HK-2 (cell line): ENCODE data around the gene RETREG3.
"Not testable (repeated sequence)": the region's sequence is repeated elsewhere in the genome, so short reads cannot be mapped to it uniquely, and the experiment has no call there.

Experiments
- DNase-seq: peaks from one replicate; pipeline ENCODE4 v3.0.0-alpha.2; 2018; ENCODE audit not compliant: unreplicated experiment

Gene RETREG3

GRCh38 chr17:42612013-42612412 is 2.8 kb upstream of the RETREG3 start:
- no peak for DNase-seq

DNA sequence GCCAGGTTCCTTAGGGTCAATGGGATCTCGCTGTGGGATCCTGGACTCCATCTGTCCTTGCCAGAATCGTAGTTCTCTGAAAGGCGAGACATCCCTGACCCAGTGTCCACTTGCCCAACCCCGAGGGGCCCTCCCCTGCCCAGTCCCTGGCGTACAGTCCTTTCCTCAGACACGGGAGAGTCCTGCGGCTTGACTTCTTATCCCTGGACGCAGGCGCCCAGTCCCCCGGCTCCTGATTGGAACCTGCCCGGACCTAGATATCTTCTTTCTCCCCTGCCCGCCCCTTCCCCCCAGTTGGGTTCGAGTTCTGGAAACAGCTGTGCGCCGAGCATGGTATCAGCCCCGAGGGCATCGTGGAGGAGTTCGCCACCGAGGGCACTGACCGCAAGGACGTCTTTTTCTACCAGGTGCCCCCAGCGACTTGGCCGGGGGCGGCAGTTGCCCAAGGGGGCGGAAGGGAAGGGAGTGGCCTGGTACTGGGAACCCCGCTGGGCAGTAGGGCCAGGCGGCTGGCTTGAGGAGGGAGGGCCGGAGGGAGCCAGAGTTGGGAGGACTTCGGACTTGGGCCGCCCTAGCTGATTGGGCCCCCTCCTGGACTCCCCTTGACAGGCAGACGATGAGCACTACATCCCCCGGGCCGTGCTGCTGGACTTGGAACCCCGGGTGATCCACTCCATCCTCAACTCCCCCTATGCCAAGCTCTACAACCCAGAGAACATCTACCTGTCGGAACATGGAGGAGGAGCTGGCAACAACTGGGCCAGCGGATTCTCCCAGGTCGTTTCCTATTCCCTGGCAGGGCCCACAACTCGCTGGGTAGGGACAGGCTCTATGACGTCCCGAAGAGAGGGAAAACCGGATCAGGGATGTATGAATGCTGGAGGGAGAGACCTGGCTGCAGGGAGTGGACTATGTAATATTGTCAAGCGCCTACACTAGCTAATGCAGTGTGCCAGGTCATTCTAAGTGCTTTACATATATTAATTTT is 934 bp upstream of the RETREG3 start:
- not testable (repeated sequence) for DNase-seq

DNA sequence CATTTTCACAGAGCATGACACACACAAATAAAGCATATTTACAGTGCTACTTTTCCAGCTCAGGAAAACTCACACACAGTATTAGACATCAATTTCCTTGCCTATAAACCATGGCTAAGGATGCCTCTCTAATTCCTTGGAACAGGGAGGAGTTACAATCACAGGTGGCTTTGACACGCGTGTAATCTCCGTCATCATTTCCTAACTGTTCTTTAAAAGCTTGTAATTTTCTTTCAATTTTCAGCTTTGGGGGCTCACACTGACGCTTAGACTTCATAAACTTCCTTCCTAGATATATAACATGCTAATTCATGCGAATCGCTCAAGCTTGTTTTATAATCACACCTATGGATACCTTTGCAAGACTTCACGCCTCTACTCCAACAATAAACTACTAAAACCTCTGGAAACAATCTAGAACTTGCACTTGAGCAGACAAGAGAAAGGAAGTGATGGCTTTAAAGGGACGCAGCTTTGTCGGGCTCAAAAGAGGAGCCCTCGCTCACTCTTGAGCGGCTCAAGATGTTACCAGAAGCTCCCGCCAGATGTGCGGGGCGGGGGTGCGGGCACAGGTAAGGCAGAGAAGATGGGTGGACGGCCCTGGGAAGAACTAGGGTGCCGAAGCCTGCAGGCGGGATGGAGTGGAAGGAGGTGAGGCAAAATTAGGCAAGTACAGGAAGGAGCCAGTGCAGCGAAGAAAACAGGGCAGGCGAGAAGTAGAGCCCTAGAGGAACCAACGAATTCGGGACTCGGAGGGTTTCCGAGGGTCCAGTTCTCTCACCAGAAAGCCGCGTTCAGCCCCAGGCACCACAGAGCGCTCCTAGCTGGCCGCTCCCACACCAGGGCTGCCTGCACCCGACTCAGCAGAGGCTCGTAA is 631 bp downstream of the RETREG3 start:
- no peak for DNase-seq

- DNase-seq: no peak
These were observed 1.4 kb downstream of the RETREG3 start for GRCh38 chr17:42607769-42608168.

- no peak for DNase-seq
These were observed 5.9 kb downstream of the RETREG3 start for GRCh38 chr17:42603318-42603717.

DNA sequence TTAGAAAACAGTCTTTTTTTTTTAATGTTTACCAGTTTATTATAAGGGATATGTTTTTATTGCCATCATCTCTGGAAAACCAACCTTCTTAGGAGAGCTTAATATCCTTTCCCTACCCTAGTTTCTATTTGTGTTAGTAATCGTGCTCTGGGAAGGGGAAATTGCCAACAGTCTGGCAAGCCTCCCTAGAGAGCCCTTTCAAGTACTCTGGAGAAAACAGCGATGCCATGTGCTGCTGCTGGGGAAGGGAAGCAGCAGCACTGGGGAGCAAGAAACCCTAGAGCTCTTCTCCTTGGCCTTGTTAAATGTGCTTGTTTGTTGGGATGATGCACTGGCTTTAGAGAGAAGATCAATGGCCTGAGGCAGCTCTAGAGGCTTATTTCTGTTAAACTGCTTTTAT is 10.3 kb downstream of the RETREG3 start:
- DNase-seq: no peak

GRCh38 chr17:42596386-42596785 is 12.8 kb downstream of the RETREG3 start:
- no peak for DNase-seq

- no peak for DNase-seq
These were observed 17.8 kb downstream of the RETREG3 start for GRCh38 chr17:42591411-42591810.

GRCh38 chr17:42590886-42591285 is 18.3 kb downstream of the RETREG3 start:
- no peak for DNase-seq

- no peak for DNase-seq
These were observed 22.5 kb downstream of the RETREG3 start for GRCh38 chr17:42586514-42587230.

- no peak for DNase-seq
These were observed 23.8 kb downstream of the RETREG3 start for GRCh38 chr17:42585353-42585752.

GRCh38 chr17:42584880-42585279 is 24.3 kb downstream of the RETREG3 start:
- DNase-seq: no peak

- DNase-seq: no peak
These were observed 27.4 kb downstream of the RETREG3 start for GRCh38 chr17:42581744-42582270.

DNA sequence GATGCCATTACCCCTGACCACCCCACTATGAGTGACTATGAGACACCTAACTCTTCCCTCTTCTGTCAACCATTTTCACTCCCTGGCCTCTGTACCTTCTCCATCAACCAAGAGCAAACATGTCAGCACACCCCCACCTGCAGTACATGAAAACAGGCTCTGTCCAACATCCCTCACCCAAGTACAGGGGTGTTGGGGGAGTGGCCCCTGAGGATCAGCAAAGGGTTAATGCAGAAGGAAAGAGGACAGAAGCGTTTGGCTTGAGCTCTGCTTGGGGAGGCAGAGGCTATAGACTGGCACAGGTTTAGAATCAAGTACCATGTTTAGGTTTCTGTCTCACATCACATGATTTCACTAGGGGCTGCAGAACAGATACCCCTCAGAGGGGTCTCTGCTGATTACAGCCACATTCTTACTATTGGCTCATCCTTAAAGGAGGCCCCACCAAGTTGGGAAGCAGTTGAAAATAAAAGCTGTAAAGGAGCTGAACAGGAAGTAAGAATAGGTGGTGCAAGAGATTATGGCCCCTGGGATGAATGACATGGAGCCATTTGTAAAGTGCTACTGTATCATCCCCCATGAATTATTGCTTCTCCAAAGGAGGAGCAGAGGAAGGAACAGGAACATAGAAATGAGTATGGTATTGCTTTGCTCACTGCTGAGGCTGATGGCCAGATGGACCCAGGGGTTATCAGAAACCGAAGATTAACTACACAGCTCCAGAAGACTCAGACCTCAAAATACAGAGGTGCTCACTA is 29.2 kb downstream of the RETREG3 start:
- no peak for DNase-seq

- peak; percentile 70 for DNase-seq
These were observed 30.8 kb downstream of the RETREG3 start for GRCh38 chr17:42578282-42578869.

DNA sequence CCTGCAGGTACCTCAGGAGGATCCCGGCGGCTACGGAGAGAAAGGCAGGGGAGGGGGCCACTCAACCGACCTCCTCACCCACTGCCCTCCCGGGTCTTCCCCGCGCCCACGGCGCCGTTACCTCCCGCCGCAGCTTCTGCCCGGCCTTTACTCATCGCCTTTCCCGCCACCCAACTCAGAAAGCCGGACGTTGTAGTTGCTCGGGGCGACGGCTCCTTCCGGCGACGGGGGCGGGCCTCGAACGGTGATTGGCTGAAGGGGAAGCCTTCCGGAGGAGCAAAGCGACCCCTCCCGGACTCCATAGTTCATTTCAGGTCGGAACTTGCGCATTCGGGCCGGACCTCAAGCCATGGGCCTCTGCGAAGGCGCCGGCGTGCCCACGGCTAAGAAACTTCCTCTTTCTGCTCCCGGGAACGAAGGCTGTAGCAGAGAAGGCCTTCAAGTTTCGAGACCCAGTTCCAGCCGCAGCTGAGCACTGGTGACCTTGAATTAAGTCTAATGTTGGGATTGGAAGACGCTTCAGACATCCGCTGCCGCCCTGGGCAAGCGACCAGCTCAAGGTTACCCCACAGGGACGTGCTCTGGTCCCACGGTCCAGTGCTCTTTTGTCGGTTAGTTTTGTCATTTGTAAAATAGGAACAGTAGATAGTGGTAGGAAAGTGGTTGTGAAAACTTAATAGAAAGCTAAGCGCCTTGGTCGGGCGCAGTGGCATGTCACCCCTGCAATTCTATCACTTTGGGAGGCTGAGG is 31.5 kb downstream of the RETREG3 start, which contains the start of gene PSMC3IP:
Gene PSMC3IP (minus strand): TSS at position 198 of the 750 bp plus-strand sequence. CDS start 43 bp downstream, at position 155.
- peak; percentile 96 for DNase-seq

DNA sequence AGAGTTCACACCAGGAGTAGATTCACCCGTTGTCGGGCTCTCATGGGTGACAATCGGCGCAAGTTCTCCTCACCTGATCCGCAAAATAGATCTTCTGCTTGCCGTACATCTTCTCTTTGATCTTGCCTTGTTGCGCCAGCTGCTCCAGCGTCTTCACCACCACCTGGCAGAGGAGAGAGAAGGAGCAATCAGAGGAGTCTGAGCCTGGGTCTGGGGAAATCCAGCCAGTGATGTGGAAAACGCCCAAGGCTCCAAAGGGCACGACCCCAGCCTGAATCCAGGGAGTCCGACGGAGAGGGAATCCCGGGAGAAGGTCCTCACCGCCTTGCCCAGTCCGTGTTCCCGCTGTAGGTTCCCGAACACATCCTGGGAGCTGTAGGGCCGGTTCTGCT is 32.0 kb downstream of the RETREG3 start:
- no peak for DNase-seq

- no peak for DNase-seq
These were observed 34.7 kb downstream of the RETREG3 start for GRCh38 chr17:42574463-42574862.

GRCh38 chr17:42573095-42573494 is 36.1 kb downstream of the RETREG3 start:
- no peak for DNase-seq
